Tibial nerve (tissue), 3 donors: ENCODE data around the gene PTPRK.

ENCODE experiments used
- POLR2A ChIP-seq, 2 donors: fragments of 450-650 bp; IDR thresholded peaks; one replicate each; pipeline ENCODE4 v1.6.1; 2017; ENCODE audit warnings: antibody characterized with exemption in 2 of 2, mild to moderate bottlenecking in 2 of 2, moderate library complexity in 2 of 2
- TF ChIP-seq, protein P1 (sequence below), 5 experiments: fragments of 200-600 bp in 3 of 5; fragments of 450-650 bp in 2 of 5; sonication (generic) in 3 of 5; IDR thresholded peaks; one replicate each; pipeline ENCODE4 v1.5.1; 2016 to 2019; ENCODE audit warnings: antibody characterized with exemption in 5 of 5, mild to moderate bottlenecking in 3 of 5, moderate library complexity in 2 of 5

DNA sequence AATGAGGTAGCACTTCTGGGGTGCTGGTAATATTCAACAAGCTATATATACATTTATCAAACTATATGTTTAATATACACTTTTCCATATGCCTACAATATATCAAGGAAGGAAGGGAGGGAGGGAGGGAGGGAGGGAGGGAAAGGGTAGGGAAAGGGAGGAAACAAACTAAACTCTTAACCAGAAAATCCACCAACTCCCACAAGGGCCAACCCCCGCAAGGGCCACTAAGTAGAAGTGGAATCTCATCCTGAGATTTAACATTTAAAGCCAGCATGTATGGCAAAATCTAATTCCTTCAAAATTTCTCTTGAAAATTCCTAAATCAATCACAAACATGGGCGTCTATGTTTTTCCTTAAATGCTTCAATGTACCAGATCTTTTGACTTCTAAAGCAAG, 320.9 kb downstream of the PTPRK start:
- TF ChIP-seq POLR2A (IDR thresholded peaks at IDR 0.05): no peak
- TF ChIP-seq, protein P1, sequence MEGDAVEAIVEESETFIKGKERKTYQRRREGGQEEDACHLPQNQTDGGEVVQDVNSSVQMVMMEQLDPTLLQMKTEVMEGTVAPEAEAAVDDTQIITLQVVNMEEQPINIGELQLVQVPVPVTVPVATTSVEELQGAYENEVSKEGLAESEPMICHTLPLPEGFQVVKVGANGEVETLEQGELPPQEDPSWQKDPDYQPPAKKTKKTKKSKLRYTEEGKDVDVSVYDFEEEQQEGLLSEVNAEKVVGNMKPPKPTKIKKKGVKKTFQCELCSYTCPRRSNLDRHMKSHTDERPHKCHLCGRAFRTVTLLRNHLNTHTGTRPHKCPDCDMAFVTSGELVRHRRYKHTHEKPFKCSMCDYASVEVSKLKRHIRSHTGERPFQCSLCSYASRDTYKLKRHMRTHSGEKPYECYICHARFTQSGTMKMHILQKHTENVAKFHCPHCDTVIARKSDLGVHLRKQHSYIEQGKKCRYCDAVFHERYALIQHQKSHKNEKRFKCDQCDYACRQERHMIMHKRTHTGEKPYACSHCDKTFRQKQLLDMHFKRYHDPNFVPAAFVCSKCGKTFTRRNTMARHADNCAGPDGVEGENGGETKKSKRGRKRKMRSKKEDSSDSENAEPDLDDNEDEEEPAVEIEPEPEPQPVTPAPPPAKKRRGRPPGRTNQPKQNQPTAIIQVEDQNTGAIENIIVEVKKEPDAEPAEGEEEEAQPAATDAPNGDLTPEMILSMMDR (IDR thresholded peaks at IDR 0.05): no peak
